IPS-18a (cell line): ENCODE data around the gene RBM6.

Source experiments
- H3K27ac ChIP-seq: one replicate; pipeline ENCODE4 v1.5.1; 2013; ENCODE audit warnings: low read length
- H3K27me3 ChIP-seq: one replicate; pipeline ENCODE4 v1.6.1; 2013; ENCODE audit warnings: mild to moderate bottlenecking, low read length; ENCODE audit not compliant: control insufficient read depth, insufficient read depth
- H3K36me3 ChIP-seq: one replicate; pipeline ENCODE4 v1.6.1; 2013; ENCODE audit warnings: low read depth, low read length; ENCODE audit not compliant: control insufficient read depth
- H3K4me1 ChIP-seq: one replicate; pipeline ENCODE4 v1.6.1; 2013; ENCODE audit warnings: low read depth, low read length; ENCODE audit not compliant: control insufficient read depth
- H3K4me3 ChIP-seq: one replicate; pipeline ENCODE4 v1.5.1; 2013; ENCODE audit warnings: low read length
- H3K9ac ChIP-seq: one replicate; pipeline ENCODE4 v1.6.1; 2013; ENCODE audit warnings: mild to moderate bottlenecking, low read length, moderate library complexity
- H3K9me3 ChIP-seq: one replicate; pipeline ENCODE4 v1.6.1; 2013; ENCODE audit warnings: low read depth, low read length; ENCODE audit not compliant: control insufficient read depth

Gene RBM6

GRCh38 chr3:50100956-50101845 lies 161.3 kb downstream of the RBM6 start:
- no peaks in the 10 kb centered on the region for H3K27me3 ChIP-seq
- no peak overlapping the region for H3K27ac ChIP-seq
- H3K4me3 ChIP-seq: no peak overlapping the region
- no peaks in the 10 kb centered on the region for H3K4me1 ChIP-seq
- H3K36me3 ChIP-seq: peaks cover 93% of the 10 kb centered on the region
- no peak overlapping the region for H3K9ac ChIP-seq
- H3K9me3 ChIP-seq: no peaks in the 10 kb centered on the region

- Histone ChIP-seq H3K9me3 (no peaks in the 10 kb centered on the region), H3K4me3 (no peak overlapping the region), H3K4me1 (no peaks in the 10 kb centered on the region), H3K27me3 (no peaks in the 10 kb centered on the region), H3K27ac (no peak overlapping the region), H3K9ac (no peak overlapping the region), H3K36me3 (peaks cover 93% of the 10 kb centered on the region)
Measured at GRCh38 chr3:50102558-50102957, 162.6 kb downstream of the RBM6 start.

GRCh38 chr3:50111757-50112156 lies 171.8 kb downstream of the RBM6 start:
- peaks cover 96% of the 10 kb centered on the region for H3K36me3 ChIP-seq
- H3K27me3 ChIP-seq: no peaks in the 10 kb centered on the region
- no peak overlapping the region for H3K4me3 ChIP-seq
- H3K27ac ChIP-seq: no peak overlapping the region
- H3K4me1 ChIP-seq: no peaks in the 10 kb centered on the region
- no peak overlapping the region for H3K9ac ChIP-seq
- H3K9me3 ChIP-seq: no peaks in the 10 kb centered on the region

DNA sequence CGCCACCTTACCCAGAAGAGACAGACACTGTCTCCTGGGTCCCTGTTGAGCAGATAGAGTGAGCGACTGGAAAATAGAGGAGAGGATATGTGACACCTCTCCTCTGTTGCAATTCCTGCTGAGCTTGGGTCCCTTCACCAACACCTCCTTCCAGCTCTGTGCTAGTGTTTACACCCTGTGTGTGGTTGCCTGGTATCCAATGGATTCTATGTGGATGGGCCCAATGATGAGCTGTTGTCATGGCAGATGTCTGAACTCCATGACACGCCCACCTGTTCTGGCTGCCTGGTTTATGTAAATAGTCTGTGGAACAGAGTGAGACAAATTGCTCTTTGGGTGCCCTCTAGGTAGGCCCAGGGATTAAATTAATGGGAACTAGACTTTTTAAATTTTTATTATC lies 172.5 kb downstream of the RBM6 start:
- Histone ChIP-seq H3K36me3 (peaks cover 96% of the 10 kb centered on the region), H3K9ac (no peak overlapping the region), H3K4me1 (no peaks in the 10 kb centered on the region), H3K27me3 (no peaks in the 10 kb centered on the region), H3K27ac (no peak overlapping the region), H3K9me3 (no peaks in the 10 kb centered on the region), H3K4me3 (no peak overlapping the region)

DNA sequence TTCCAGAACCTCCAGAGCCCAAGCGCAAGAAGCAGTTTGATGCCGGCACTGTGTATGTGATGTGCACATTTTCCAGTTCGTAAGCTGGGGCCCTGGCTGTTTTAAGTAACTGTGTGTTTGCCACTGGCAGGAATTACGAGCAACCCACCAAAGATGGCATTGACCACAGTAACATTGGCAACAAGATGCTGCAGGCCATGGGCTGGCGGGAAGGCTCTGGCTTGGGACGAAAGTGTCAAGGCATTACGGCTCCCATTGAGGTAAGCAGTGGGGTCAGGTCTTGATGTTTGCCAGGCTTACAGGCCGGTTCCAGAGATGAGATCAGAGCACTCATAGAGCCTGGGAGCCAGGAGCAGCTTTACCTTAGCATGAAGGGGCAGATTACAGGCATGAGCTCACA lies 177.2 kb downstream of the RBM6 start:
- Histone ChIP-seq H3K27me3 (no peaks in the 10 kb centered on the region), H3K9me3 (no peaks in the 10 kb centered on the region), H3K9ac (no peak overlapping the region), H3K36me3 (peaks cover 78% of the 10 kb centered on the region), H3K4me1 (no peaks in the 10 kb centered on the region), H3K27ac (no peak overlapping the region), H3K4me3 (no peak overlapping the region)

- no peaks in the 10 kb centered on the region for H3K27me3 ChIP-seq
- no peaks in the 10 kb centered on the region for H3K9me3 ChIP-seq
- no peak overlapping the region for H3K9ac ChIP-seq
- no peak overlapping the region for H3K27ac ChIP-seq
- no peak overlapping the region for H3K4me3 ChIP-seq
- H3K4me1 ChIP-seq: no peaks in the 10 kb centered on the region
- H3K36me3 ChIP-seq: peaks cover 67% of the 10 kb centered on the region
Measured at GRCh38 chr3:50118237-50118636, 178.3 kb downstream of the RBM6 start.

DNA sequence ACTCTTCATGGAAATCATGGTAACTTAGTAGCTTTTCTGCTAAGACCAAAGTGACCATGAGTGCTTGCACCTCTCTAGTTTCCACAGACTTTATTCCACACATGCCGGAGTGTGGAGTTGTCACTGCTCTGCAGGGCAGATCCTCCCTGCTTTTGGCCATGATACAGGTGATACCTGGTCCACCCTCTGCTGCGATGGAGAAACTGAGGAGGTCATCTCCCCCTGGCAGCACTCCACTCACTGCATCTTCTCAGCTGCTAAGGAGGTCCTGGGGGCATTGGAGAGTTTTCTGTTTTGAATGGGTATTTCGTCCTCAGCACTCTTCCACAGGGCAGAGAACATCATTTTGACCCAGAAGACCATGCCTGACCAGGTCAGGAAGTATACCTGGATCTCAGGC lies 179.8 kb downstream of the RBM6 start:
- no peaks in the 10 kb centered on the region for H3K27me3 ChIP-seq
- H3K36me3 ChIP-seq: peaks cover 52% of the 10 kb centered on the region
- peaks cover 5% of the 10 kb centered on the region for H3K4me1 ChIP-seq
- no peaks in the 10 kb centered on the region for H3K9me3 ChIP-seq
- H3K27ac ChIP-seq: no peak overlapping the region
- no peak overlapping the region for H3K9ac ChIP-seq
- no peak overlapping the region for H3K4me3 ChIP-seq

DNA sequence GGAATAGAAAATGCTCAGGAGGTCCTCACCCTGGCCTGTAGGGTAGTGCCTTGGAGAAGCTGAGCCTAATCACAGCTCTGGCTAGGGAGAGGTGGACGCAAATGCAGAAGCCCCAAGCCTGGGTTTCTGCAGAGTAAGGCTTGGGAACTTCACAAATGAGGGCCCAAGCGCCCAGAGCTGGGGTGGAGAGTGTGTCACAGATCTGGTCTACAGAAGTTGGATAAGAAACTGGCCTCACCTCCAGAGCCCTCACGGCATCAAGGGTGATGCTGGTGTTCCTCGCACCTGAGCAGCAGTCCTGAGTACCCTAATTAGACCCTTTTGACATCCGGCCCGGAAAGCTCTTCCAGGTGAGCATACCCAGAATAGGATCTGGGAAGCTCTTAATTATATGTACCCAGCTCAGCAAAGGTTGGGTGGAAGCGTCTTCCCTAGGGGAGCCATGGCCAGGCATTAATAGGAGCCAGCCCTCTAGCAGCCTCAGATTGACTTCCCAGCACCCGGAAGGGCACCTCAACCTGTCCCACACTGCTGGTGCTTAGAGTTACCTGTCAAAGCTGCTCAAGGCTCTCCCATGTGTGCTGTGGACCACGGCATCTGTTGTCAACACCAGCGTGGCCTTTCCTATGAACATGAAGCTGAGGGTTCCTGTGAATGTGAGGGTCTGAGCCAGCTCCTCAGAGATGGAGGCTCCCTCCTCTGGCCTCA lies 180.6 kb downstream of the RBM6 start:
- no peaks in the 10 kb centered on the region for H3K27me3 ChIP-seq
- no peaks in the 10 kb centered on the region for H3K9me3 ChIP-seq
- no peak overlapping the region for H3K27ac ChIP-seq
- no peak overlapping the region for H3K9ac ChIP-seq
- H3K4me3 ChIP-seq: no peak overlapping the region
- H3K4me1 ChIP-seq: peaks cover 7% of the 10 kb centered on the region
- peaks cover 45% of the 10 kb centered on the region for H3K36me3 ChIP-seq

DNA sequence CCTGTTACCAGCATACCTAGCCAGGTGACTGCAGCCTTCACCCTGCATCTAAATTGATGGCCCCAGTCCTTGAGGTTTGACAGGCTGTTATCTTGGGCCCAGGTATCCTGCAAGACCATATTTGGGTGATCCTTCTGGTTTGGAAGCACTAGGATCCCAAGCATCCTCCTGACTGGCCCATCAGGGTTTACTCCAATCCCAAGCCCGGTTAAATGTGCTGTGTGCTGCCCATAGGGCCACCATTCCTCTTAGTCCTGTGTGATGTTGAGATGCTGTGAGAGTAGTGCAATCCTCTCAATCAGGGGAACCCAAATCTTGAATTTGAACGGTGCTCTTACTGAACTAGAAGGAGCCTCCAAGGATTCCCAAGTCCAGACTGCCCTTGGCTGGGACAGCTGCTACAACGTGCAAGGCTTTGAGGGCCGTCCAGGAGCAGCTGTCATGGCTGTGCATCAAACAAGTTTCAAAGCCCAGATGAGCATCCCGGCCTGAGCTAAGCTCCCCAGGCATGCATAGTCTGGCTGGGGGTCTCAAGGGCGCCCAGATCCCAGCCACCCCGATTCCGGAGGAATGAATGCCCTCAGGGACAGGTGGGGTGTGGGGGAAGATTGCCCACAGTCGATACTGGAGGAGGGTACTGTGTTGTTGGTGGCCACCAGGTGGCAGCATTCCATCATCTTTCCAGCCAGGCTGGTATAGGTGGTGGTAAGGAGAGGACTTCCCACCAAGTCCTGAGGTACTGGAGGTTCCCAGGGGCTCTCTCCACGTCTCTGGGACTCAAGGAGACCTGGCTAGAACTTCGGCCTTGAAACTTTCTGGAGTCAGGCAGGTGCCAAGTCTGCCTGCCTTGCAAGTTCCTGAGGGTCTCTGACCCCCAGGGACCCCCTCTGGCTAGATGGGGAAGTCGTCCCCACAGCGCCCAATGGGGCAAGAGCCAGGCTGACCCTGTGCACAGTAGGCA lies 181.4 kb downstream of the RBM6 start:
- no peak overlapping the region for H3K9ac ChIP-seq
- H3K27ac ChIP-seq: no peak overlapping the region
- H3K36me3 ChIP-seq: peaks cover 36% of the 10 kb centered on the region

DNA sequence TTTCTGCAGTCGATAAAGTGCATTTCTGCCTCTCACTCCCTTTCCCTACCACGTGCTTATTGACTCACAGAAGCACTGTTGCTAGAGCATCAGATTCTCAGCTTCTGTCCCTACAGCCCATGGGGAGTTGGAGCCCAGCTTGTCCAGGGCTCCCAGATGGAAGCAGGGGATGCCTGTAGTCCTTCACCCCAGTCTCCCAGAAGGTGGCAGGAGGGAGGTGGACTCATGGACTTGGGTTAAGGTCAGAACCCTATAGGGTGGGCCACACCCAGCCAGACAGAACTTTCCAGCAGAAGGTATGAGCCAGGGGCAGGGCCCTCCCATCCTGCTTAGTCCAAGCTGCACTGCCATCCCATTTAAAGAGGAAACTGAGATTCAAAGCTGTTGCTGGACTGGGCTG lies 182.1 kb downstream of the RBM6 start:
- H3K27me3 ChIP-seq: no peaks in the 10 kb centered on the region
- no peaks in the 10 kb centered on the region for H3K9me3 ChIP-seq
- H3K27ac ChIP-seq: no peak overlapping the region
- H3K4me3 ChIP-seq: no peak overlapping the region
- H3K9ac ChIP-seq: no peak overlapping the region
- H3K36me3 ChIP-seq: peaks cover 29% of the 10 kb centered on the region
- peaks cover 18% of the 10 kb centered on the region for H3K4me1 ChIP-seq

More for the DNA sequence above, 181.4 kb downstream of the RBM6 start:
- Histone ChIP-seq H3K27me3 (no peaks in the 10 kb centered on the region), H3K9me3 (no peaks in the 10 kb centered on the region), H3K4me1 (peaks cover 14% of the 10 kb centered on the region), H3K4me3 (no peak overlapping the region)
